Loucy (cell line): Measurements from ENCODE around the gene SLC25A41.

Source experiments
- H2AFZ ChIP-seq: fragments of 200-600 bp; sonication (generic); 2 replicates; pipeline ENCODE4 v1.6.0; 2016; ENCODE audit warnings: antibody characterized with exemption, mild to moderate bottlenecking, low read length, moderate library complexity
- H3F3A ChIP-seq: fragments of 200-600 bp; 2 replicates; pipeline ENCODE4 v1.6.0; 2016; ENCODE audit warnings: antibody characterized with exemption, low read depth, mild to moderate bottlenecking
- H3K27me3 ChIP-seq: fragments of 200-600 bp; sonication (generic); 2 replicates; pipeline ENCODE4 v1.6.1; 2014; ENCODE audit warnings: low read length, mild to moderate bottlenecking; ENCODE audit not compliant: insufficient read depth, poor library complexity, severe bottlenecking
- H3K36me3 ChIP-seq: fragments of 200-600 bp; sonication (generic); 2 replicates; pipeline ENCODE4 v1.6.1; 2016; ENCODE audit warnings: low read length; ENCODE audit not compliant: insufficient read depth
- H3K4me1 ChIP-seq: fragments of 200-600 bp; sonication (generic); 2 replicates; pipeline ENCODE4 v1.5.1; 2014; ENCODE audit warnings: low read length, mild to moderate bottlenecking; ENCODE audit not compliant: insufficient read depth, poor library complexity, severe bottlenecking
- H3K4me2 ChIP-seq: fragments of 200-600 bp; sonication (generic); 2 replicates; pipeline ENCODE4 v1.6.0; 2014; ENCODE audit warnings: antibody characterized with exemption, low read length, low read depth, mild to moderate bottlenecking; ENCODE audit not compliant: poor library complexity, severe bottlenecking
- H3K4me3 ChIP-seq: fragments of 200-600 bp; sonication (generic); 2 replicates; pipeline ENCODE4 v1.5.1; 2014; ENCODE audit warnings: low read length, mild to moderate bottlenecking, mixed read lengths; ENCODE audit not compliant: poor library complexity, severe bottlenecking
- H3K79me2 ChIP-seq: fragments of 200-600 bp; sonication (generic); 2 replicates; pipeline ENCODE4 v1.6.1; 2014; ENCODE audit warnings: low read length; ENCODE audit not compliant: insufficient read depth
- H3K9ac ChIP-seq: fragments of 200-600 bp; sonication (generic); 2 replicates; pipeline ENCODE4 v1.6.0; 2014; ENCODE audit warnings: mild to moderate bottlenecking, low read depth, low read length, moderate library complexity; ENCODE audit not compliant: poor library complexity, severe bottlenecking
- H3K9me2 ChIP-seq: fragments of 200-600 bp; sonication (generic); replicated peaks from 2 replicates; pipeline ENCODE4 v1.6.1; 2016; ENCODE audit warnings: low read depth, low read length, mixed read lengths
- H3K9me3 ChIP-seq: fragments of 200-600 bp; sonication (generic); 2 replicates; pipeline ENCODE4 v1.6.1; 2014; ENCODE audit warnings: mild to moderate bottlenecking, antibody characterized with exemption, low read length, low read depth; ENCODE audit not compliant: insufficient read depth
- H4K20me1 ChIP-seq: fragments of 200-600 bp; sonication (generic); 2 replicates; pipeline ENCODE4 v1.6.0; 2014; ENCODE audit warnings: antibody characterized with exemption, low read length, mild to moderate bottlenecking; ENCODE audit not compliant: insufficient read depth, poor library complexity, severe bottlenecking
- CTCF ChIP-seq: fragments of 200-600 bp; sonication (generic); conservative IDR thresholded peaks from 2 replicates; pipeline ENCODE4 v1.5.1; 2014; ENCODE audit warnings: mild to moderate bottlenecking, antibody characterized with exemption, low read length
- EZH2phosphoT487 ChIP-seq: fragments of 200-600 bp; IDR thresholded peaks from 2 replicates; pipeline ENCODE4 v1.6.1; 2018; ENCODE audit warnings: antibody characterized with exemption, mild to moderate bottlenecking, moderate library complexity, borderline replicate concordance

Gene SLC25A41

GRCh38 chr19:6440905-6441304 is 7.3 kb upstream of the SLC25A41 start:
- Histone ChIP-seq H3K4me1 (no peaks in the 10 kb centered on the region), H3K4me3 (no peak overlapping the region), H3F3A (no peaks in the 10 kb centered on the region), H3K9me2 (no peaks in the 10 kb centered on the region), H3K79me2 (no peaks in the 10 kb centered on the region), H3K4me2 (no peak overlapping the region), H2AFZ (no peak overlapping the region), H4K20me1 (no peaks in the 10 kb centered on the region), H3K27me3 (no peaks in the 10 kb centered on the region), H3K9me3 (no peaks in the 10 kb centered on the region), H3K9ac (no peak overlapping the region), H3K36me3 (no peaks in the 10 kb centered on the region)
- TF ChIP-seq CTCF = no peak
- no peak for TF ChIP-seq EZH2phosphoT487

GRCh38 chr19:6439743-6440142 is 6.2 kb upstream of the SLC25A41 start:
- TF ChIP-seq CTCF (no peak), EZH2phosphoT487 (no peak)
- no peaks in the 10 kb centered on the region for H3K9me3 ChIP-seq
- H3K4me1 ChIP-seq = no peaks in the 10 kb centered on the region
- H3F3A ChIP-seq = no peaks in the 10 kb centered on the region
- H3K4me3 ChIP-seq = no peak overlapping the region
- H3K79me2 ChIP-seq = no peaks in the 10 kb centered on the region
- H2AFZ ChIP-seq = no peak overlapping the region
- no peak overlapping the region for H3K4me2 ChIP-seq
- H4K20me1 ChIP-seq = no peaks in the 10 kb centered on the region
- H3K9me2 ChIP-seq = no peaks in the 10 kb centered on the region
- no peaks in the 10 kb centered on the region for H3K27me3 ChIP-seq
- no peak overlapping the region for H3K9ac ChIP-seq
- no peaks in the 10 kb centered on the region for H3K36me3 ChIP-seq

GRCh38 chr19:6433165-6433564 is 398 bp downstream of the SLC25A41 start:
- H4K20me1 ChIP-seq = no peaks in the 10 kb centered on the region
- H3F3A ChIP-seq = no peaks in the 10 kb centered on the region
- no peaks in the 10 kb centered on the region for H3K9me2 ChIP-seq
- no peaks in the 10 kb centered on the region for H3K36me3 ChIP-seq
- H2AFZ ChIP-seq = no peak overlapping the region
- no peaks in the 10 kb centered on the region for H3K27me3 ChIP-seq
- H3K79me2 ChIP-seq = no peaks in the 10 kb centered on the region
- no peak overlapping the region for H3K4me3 ChIP-seq
- no peak overlapping the region for H3K9ac ChIP-seq
- no peak overlapping the region for H3K4me2 ChIP-seq
- TF ChIP-seq CTCF (no peak), EZH2phosphoT487 (no peak)
- H3K4me1 ChIP-seq = peaks cover 5% of the 10 kb centered on the region
- H3K9me3 ChIP-seq = no peaks in the 10 kb centered on the region
